Measurements from ENCODE around the gene PTPRK. TPM values are rescaled to one million over a fixed set of nuclear protein-coding genes. Genes with fewer than 3 reads are reported as not detected.

Gene PTPRK
- total RNA-seq, 1 donor from 2014 or later, result 78.6 TPM

- peak; percentile 75 to 81 for DNase-seq (ENCODE audit: low read depth in 2 of 2)
Measured at GRCh38 chr6:128516514-128516898, 3.9 kb downstream of the PTPRK start.

- DNase-seq (ENCODE audit: low read depth in 2 of 2), result peak; percentile 57 to 74
Measured at GRCh38 chr6:128515550-128516513, 4.6 kb downstream of the PTPRK start.

- no peak for DNase-seq (ENCODE audit: low read depth in 2 of 2)
Measured at GRCh38 chr6:128513878-128514277, 6.5 kb downstream of the PTPRK start.

- DNase-seq (ENCODE audit: low read depth in 2 of 2), result no peak
Measured at GRCh38 chr6:128512296-128512695, 8.1 kb downstream of the PTPRK start.

GRCh38 chr6:128511506-128511905 lies 8.9 kb downstream of the PTPRK start:
- DNase-seq (ENCODE audit: low read depth in 2 of 2), result no peak

- peak in 1 of 2 donors; percentile 59 for DNase-seq (ENCODE audit: low read depth in 2 of 2)
Measured at GRCh38 chr6:128509709-128510108, 10.7 kb downstream of the PTPRK start.

- DNase-seq (ENCODE audit: low read depth in 2 of 2), result peak; percentile 93 to 97
Measured at GRCh38 chr6:128508588-128509296, 11.7 kb downstream of the PTPRK start.

- peak in 1 of 2 donors; percentile 54 for DNase-seq (ENCODE audit: low read depth in 2 of 2)
Measured at GRCh38 chr6:128507337-128508310, 12.8 kb downstream of the PTPRK start.

- no peak for DNase-seq (ENCODE audit: low read depth in 2 of 2)
Measured at GRCh38 chr6:128505603-128506002, 14.8 kb downstream of the PTPRK start.

GRCh38 chr6:128504003-128504654 lies 16.3 kb downstream of the PTPRK start:
- no peak for DNase-seq (ENCODE audit: low read depth in 2 of 2)

- no peak for DNase-seq (ENCODE audit: low read depth in 2 of 2)
Measured at GRCh38 chr6:128500749-128501600, 19.4 kb downstream of the PTPRK start.

GRCh38 chr6:128500014-128500413 lies 20.4 kb downstream of the PTPRK start:
- DNase-seq (ENCODE audit: low read depth in 2 of 2), result no peak

- peak in 1 of 2 donors; percentile 24 for DNase-seq (ENCODE audit: low read depth in 2 of 2)
Measured at GRCh38 chr6:128499079-128499731, 21.2 kb downstream of the PTPRK start.

- no peak for DNase-seq (ENCODE audit: low read depth in 2 of 2)
Measured at GRCh38 chr6:128498234-128498633, 22.2 kb downstream of the PTPRK start.

- DNase-seq (ENCODE audit: low read depth in 2 of 2), result no peak
Measured at GRCh38 chr6:128495536-128496333, 24.7 kb downstream of the PTPRK start.

- peak in 1 of 2 donors; percentile 56 for DNase-seq (ENCODE audit: low read depth in 2 of 2)
Measured at GRCh38 chr6:128494440-128494839, 26.0 kb downstream of the PTPRK start.

- DNase-seq (ENCODE audit: low read depth in 2 of 2), result no peak
Measured at GRCh38 chr6:128493877-128494276, 26.5 kb downstream of the PTPRK start.

- DNase-seq (ENCODE audit: low read depth in 2 of 2), result peak; percentile 52 to 69
Measured at GRCh38 chr6:128492386-128492785, 28.0 kb downstream of the PTPRK start.
